Caco-2 (cell line): Measurements from ENCODE around the gene CAMK4. TPM values are rescaled to one million over a fixed set of nuclear protein-coding genes. Genes with fewer than 3 reads are reported as not detected.

Experiments
- BruUV-seq: library from RNA; stranded (reverse); fragments of 400-500 nt; replicated peaks from 2 replicates; lab custom pipeline; 2021; lab: Mats Ljungman, UMichigan
- CTCF ChIA-PET: fragments of 300-600 bp; sonication (Branson Sonifier 250); formaldehyde crosslinking; loops from one replicate; lab custom pipeline; 2022; ENCODE audit warnings: antibody characterized with exemption; lab: Charles Lee
- POLR2A ChIA-PET: fragments of 300-600 bp; sonication (Branson Sonifier 250); formaldehyde crosslinking; loops from one replicate; lab custom pipeline; 2022; ENCODE audit warnings: antibody characterized with exemption; lab: Charles Lee
- DNase-seq, 2 experiments: peaks; one replicate each; pipeline versions ENCODE4 v3.0.0 to v3.0.0-alpha.2; 2020 to 2022
- H3K27me3 ChIP-seq: replicated peaks from 2 replicates; pipeline ENCODE4 v1.6.0; 2011; ENCODE audit warnings: low read length; ENCODE audit not compliant: control insufficient read depth, insufficient read depth
- H3K36me3 ChIP-seq: 2 replicates; pipeline ENCODE4 v1.5.1; 2011; ENCODE audit warnings: low read length; ENCODE audit not compliant: control insufficient read depth, insufficient read depth
- H3K4me1 ChIP-seq: fragments of 250-450 bp; sonication (Bioruptor Pico); 2 replicates; pipeline ENCODE4 v1.5.1; 2020; ENCODE audit warnings: mild to moderate bottlenecking
- H3K4me3 ChIP-seq: 2 replicates; pipeline ENCODE4 v1.5.1; 2011; ENCODE audit warnings: low read depth, mild to moderate bottlenecking, control low read depth, low read length
- H3K9me3 ChIP-seq: fragments of 250-450 bp; sonication (Bioruptor Pico); 2 replicates; pipeline ENCODE4 v1.5.1; 2020; ENCODE audit warnings: mild to moderate bottlenecking, moderate library complexity
- H3K27ac Mint-ChIP-seq: one replicate; pipeline ENCODE4 v1.8.0; 2022; ENCODE audit warnings: mixed read lengths; ENCODE audit not compliant: unreplicated experiment
- H3K27me3 Mint-ChIP-seq: one replicate; pipeline ENCODE4 v1.8.0; 2022; ENCODE audit warnings: mixed read lengths; ENCODE audit not compliant: insufficient read depth, unreplicated experiment
- H3K36me3 Mint-ChIP-seq: one replicate; pipeline ENCODE4 v1.8.0; 2022; ENCODE audit warnings: mild to moderate bottlenecking, mixed read lengths; ENCODE audit not compliant: insufficient read depth, unreplicated experiment
- H3K4me1 Mint-ChIP-seq: one replicate; pipeline ENCODE4 v1.8.0; 2022; ENCODE audit warnings: low read depth, mixed read lengths; ENCODE audit not compliant: unreplicated experiment
- H3K4me3 Mint-ChIP-seq: one replicate; pipeline ENCODE4 v1.8.0; 2022; ENCODE audit warnings: mild to moderate bottlenecking, moderate library complexity, mixed read lengths; ENCODE audit not compliant: unreplicated experiment
- H3K9me3 Mint-ChIP-seq: one replicate; pipeline ENCODE4 v1.8.0; 2022; ENCODE audit warnings: mixed read lengths; ENCODE audit not compliant: unreplicated experiment
- intact Hi-C: fragments of 100-400 bp; cut with micrococcal nuclease; formaldehyde crosslinking; loops from one replicate; pipeline ENCODE4 v1.10.0; 2022; ENCODE audit not compliant: unreplicated experiment
- total RNA-seq: library from RNA; stranded (reverse); gene quantifications from 2 replicates; pipeline ENCODE4 v1.2.3, GENCODE V29; 2022
- TF ChIP-seq, protein P1 (sequence below), 2 experiments: fragments of 200-600 bp in 1 of 2; IDR thresholded peaks; 1 replicate in 1 of 2; 2 replicates in 1 of 2; pipeline versions ENCODE4 v1.5.1 to v1.8.0; 2011 to 2022; ENCODE audit warnings: antibody characterized with exemption in 1 of 2, control low read depth in 1 of 2, inconsistent platforms in 1 of 2, low read depth in 1 of 2, low read length in 1 of 2, mild to moderate bottlenecking in 1 of 2, moderate library complexity in 1 of 2; ENCODE audit not compliant: insufficient read depth in 1 of 2, severe bottlenecking in 1 of 2, unreplicated experiment in 1 of 2

Gene CAMK4
- total RNA-seq, 1 experiment from 2014 or later: not detected

DNA sequence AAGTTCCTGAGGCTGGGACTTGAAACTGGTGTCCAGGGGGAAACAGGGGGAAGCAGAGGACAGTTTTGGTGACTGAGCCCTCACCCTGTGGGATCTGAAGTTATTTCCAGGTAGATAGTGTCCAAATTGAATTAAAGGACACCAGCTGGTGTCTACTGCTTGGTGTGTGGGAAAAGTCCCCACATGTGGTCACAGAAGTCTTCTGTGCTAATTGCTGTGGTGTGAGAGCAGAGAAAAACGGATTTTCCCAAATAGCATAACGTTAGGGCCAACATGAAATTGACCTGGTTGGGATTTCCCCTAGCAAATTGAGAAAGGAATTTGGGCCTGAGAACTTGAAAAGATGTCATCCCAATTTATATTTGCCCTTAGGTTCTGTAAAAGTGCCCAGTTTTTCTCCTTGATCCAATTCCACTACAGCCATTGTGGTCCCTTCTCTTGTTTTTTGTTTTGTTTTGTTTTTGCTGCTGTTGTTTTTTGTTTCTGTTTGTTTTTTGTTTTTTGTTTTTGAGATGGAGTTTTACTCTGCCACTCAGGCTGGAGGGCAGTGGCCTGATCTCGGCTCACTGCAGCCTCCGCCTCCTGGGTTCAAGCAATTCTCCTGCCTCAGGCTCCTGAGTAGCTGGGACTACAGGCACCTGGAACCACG, 293.8 kb downstream of the CAMK4 start:
- peaks cover 31% of the 10 kb centered on the region for H3K4me1 ChIP-seq
- H3K27me3 Mint-ChIP-seq: no peaks in the 10 kb centered on the region
- no peaks in the 10 kb centered on the region for H3K9me3 Mint-ChIP-seq
- intact Hi-C loops: loop anchor here (10.0 kb wide), 1 partner anchor 707 kb away; no protein-coding TSS in a partner anchor
- DNase-seq: no peak
- H3K27ac Mint-ChIP-seq: no peak overlapping the region
- POLR2A ChIA-PET: no interaction called here
- H3K4me1 Mint-ChIP-seq: peaks cover 38% of the 10 kb centered on the region
- H3K27me3 ChIP-seq: no peaks in the 10 kb centered on the region
- H3K4me3 Mint-ChIP-seq: no peak overlapping the region
- H3K9me3 ChIP-seq: no peaks in the 10 kb centered on the region
- H3K4me3 ChIP-seq: no peak overlapping the region
- no peaks in the 10 kb centered on the region for H3K36me3 Mint-ChIP-seq
- TF ChIP-seq, protein P1, sequence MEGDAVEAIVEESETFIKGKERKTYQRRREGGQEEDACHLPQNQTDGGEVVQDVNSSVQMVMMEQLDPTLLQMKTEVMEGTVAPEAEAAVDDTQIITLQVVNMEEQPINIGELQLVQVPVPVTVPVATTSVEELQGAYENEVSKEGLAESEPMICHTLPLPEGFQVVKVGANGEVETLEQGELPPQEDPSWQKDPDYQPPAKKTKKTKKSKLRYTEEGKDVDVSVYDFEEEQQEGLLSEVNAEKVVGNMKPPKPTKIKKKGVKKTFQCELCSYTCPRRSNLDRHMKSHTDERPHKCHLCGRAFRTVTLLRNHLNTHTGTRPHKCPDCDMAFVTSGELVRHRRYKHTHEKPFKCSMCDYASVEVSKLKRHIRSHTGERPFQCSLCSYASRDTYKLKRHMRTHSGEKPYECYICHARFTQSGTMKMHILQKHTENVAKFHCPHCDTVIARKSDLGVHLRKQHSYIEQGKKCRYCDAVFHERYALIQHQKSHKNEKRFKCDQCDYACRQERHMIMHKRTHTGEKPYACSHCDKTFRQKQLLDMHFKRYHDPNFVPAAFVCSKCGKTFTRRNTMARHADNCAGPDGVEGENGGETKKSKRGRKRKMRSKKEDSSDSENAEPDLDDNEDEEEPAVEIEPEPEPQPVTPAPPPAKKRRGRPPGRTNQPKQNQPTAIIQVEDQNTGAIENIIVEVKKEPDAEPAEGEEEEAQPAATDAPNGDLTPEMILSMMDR (IDR thresholded peaks at IDR 0.05; ENCODE audit: insufficient read depth in 1 of 2, low read depth in 1 of 2, low read length in 1 of 2, severe bottlenecking in 1 of 2, unreplicated experiment in 1 of 2): no peak
- CTCF ChIA-PET: no interaction called here
- H3K36me3 ChIP-seq: no peaks in the 10 kb centered on the region
- BruUV-seq: no TSS peak

DNA sequence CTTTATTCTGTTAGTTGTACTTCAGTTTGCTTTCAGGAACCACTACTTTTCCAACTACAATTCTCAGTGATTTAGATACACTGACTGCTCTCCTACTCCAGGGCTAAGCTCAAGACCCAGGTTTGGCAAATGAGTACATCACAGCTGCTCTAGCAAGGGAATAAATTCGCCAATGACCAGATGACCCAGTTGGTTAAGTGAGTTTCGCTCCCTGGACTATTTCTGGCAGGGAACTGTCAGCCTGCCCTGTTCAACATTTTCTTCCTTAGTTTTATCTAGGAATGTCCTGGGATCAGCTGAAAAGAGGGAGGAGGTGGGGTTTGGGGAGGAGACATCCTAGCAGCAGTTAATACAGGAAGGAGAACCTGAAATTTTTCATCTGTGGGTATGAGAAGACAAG, 294.6 kb downstream of the CAMK4 start:
- POLR2A ChIA-PET: no interaction called here
- Mint-ChIP-seq H3K9me3 (no peaks in the 10 kb centered on the region), H3K4me1 (peaks cover 32% of the 10 kb centered on the region), H3K4me3 (no peak overlapping the region), H3K27me3 (no peaks in the 10 kb centered on the region), H3K27ac (no peak overlapping the region), H3K36me3 (no peaks in the 10 kb centered on the region)
- TF ChIP-seq, protein P1 (IDR thresholded peaks at IDR 0.05; ENCODE audit: insufficient read depth in 1 of 2, low read depth in 1 of 2, low read length in 1 of 2, severe bottlenecking in 1 of 2, unreplicated experiment in 1 of 2): no peak
- no peaks in the 10 kb centered on the region for H3K27me3 ChIP-seq
- CTCF ChIA-PET: no interaction called here
- no TSS peak for BruUV-seq
- DNase-seq: no peak
- H3K4me3 ChIP-seq: no peak overlapping the region
- intact Hi-C loops: loop anchor here (10.0 kb wide), 1 partner anchor 706 kb away; no protein-coding TSS in a partner anchor
- no peaks in the 10 kb centered on the region for H3K9me3 ChIP-seq
- H3K36me3 ChIP-seq: no peaks in the 10 kb centered on the region
- peaks cover 30% of the 10 kb centered on the region for H3K4me1 ChIP-seq

DNA sequence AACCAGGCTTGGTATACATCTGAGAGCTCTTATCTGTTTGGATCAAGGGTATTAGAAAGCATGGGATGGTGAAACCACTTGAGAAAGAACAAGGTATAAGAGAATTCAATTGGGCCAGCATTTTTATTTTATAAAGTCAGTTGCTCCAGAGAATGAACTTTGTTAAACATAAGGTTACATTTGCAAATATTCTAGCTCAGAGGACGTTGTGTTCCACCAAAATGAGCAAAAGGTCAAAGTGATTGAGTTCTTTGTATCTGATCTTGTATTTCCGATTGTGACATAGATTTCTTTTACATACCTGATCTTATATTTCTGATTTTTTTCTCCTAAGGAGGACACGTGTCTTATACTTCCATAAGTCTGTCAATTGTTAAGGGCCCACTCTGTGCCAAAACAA, 296.7 kb downstream of the CAMK4 start:
- Histone ChIP-seq H3K9me3 (no peaks in the 10 kb centered on the region), H3K4me3 (no peak overlapping the region), H3K4me1 (peaks cover 21% of the 10 kb centered on the region), H3K36me3 (no peaks in the 10 kb centered on the region), H3K27me3 (no peaks in the 10 kb centered on the region)
- H3K9me3 Mint-ChIP-seq: no peaks in the 10 kb centered on the region
- H3K27ac Mint-ChIP-seq: peak overlapping the region; percentile 2
- peaks cover 16% of the 10 kb centered on the region for H3K4me1 Mint-ChIP-seq
- no peaks in the 10 kb centered on the region for H3K27me3 Mint-ChIP-seq
- intact Hi-C loops: loop anchor here (1.0 kb wide), 1 partner anchor 9 kb away; the partner anchor contains the start of gene STARD4
- no peak overlapping the region for H3K4me3 Mint-ChIP-seq
- ChIA-PET POLR2A (interaction anchor here (1.6 kb wide), 1 partner anchor 10 kb away, joined by 8 read pairs; no protein-coding TSS in a partner anchor), CTCF (no interaction called here)
- DNase-seq: no peak
- no TSS peak for BruUV-seq
- no peaks in the 10 kb centered on the region for H3K36me3 Mint-ChIP-seq
- TF ChIP-seq, protein P1 (IDR thresholded peaks at IDR 0.05; ENCODE audit: insufficient read depth in 1 of 2, low read depth in 1 of 2, low read length in 1 of 2, severe bottlenecking in 1 of 2, unreplicated experiment in 1 of 2): no peak
